Right forelimb (tissue), 1 donor: ENCODE data around the gene CALHM1.
"Not testable (repeated sequence)": the region's sequence is repeated elsewhere in the genome, so short reads cannot be mapped to it uniquely, and the experiment has no call there.

Source experiments
- DNase-seq: peaks from one replicate; pipeline ENCODE4 v3.0.0-alpha.2; 2018

The CALHM1 gene

DNA sequence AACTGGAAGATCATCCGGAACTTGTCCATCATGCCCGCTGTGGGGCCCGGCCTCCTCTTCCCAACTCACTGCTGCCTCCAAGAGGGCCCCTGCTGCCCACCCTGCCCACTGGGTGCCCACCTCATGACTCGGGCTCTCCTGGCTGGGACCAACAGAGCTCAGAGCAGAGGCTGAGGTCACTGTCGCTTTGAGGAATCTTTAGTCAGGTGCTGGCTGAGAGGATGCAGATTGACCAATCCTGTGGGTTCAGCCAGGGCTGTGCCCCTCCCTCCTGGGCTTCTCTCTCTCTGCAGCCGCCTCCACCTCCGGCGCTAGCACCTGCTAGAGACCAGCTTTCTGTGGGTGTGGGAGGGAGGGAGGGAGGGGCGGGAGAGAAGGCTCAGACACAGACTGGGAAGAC is at the start of gene CALHM1:
Gene CALHM1 (minus strand): TSS at position 181 of the 400 bp plus-strand sequence. CDS start 149 bp downstream, at position 32.
- DNase-seq: no peak

DNA sequence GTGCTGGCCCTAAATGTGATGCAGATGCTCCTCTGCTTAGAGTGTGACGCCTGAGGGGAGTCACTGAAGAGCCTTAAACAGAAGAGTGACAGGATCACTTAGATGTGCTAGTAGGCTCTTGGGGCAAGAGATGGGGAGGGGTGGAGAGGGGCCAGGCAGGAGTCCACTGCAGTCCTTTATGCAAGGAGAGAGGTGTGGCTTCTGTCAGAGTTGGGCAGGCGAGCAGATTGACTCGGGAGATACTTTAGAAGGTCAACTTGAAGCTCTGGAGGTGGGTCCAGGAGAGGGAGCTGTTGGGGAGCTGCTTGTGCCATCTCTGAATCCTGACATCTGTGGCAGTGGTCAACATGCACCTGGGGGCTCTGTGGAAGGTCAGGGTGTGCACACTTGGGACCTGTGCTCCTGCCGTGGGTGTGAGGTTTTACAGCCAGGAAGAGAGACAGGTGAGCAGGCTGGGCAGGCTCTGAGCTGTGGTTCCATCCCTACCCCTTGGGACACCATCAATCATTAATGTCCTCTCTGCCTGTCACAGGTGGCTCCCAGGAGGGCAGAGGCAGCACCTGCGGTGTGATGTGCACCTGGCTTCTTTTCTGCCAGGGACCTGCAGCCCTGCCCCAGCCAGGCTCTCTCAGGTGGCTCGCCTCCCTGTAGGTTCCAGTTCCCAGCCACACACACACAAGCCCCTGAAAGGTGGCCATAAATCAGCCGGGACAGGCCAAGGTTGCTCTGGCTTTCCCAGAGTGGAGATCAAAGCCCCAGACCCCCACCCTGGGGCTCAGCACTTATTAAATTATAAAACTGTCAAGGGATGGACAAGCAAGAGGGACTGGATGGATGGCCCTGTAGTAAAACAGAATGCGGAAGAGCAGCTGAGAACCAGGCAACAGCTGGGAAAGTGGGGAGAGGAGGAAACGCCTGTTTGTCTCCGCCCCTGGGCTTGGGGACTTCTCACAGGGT is 48.8 kb upstream of the CALHM1 start:
- DNase-seq: no peak

GRCh38 chr10:103506061-103506460 is 47.4 kb upstream of the CALHM1 start:
- DNase-seq: no peak

- DNase-seq: peak; percentile 30
Observed at GRCh38 chr10:103504181-103504783, 45.6 kb upstream of the CALHM1 start.

DNA sequence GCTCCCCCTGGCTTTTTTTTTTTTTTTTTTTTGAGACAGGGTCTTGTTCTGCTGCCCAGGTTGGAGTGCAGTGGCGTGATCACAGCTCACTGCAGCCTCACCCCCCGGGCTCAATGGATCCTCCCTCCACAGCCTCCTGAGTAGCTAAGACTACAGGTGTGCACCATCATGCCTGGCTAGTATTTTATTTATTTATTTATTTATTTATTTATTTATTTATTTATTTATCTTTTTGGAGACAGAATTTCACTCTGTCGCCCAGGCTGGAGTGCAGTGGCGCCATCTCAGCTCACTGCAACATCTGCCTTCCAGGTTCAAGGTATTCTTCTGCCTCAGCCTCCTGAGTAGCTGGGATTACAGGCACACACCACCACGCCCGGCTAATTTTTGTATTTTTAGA is 45.1 kb upstream of the CALHM1 start:
- DNase-seq: not testable (repeated sequence)

DNA sequence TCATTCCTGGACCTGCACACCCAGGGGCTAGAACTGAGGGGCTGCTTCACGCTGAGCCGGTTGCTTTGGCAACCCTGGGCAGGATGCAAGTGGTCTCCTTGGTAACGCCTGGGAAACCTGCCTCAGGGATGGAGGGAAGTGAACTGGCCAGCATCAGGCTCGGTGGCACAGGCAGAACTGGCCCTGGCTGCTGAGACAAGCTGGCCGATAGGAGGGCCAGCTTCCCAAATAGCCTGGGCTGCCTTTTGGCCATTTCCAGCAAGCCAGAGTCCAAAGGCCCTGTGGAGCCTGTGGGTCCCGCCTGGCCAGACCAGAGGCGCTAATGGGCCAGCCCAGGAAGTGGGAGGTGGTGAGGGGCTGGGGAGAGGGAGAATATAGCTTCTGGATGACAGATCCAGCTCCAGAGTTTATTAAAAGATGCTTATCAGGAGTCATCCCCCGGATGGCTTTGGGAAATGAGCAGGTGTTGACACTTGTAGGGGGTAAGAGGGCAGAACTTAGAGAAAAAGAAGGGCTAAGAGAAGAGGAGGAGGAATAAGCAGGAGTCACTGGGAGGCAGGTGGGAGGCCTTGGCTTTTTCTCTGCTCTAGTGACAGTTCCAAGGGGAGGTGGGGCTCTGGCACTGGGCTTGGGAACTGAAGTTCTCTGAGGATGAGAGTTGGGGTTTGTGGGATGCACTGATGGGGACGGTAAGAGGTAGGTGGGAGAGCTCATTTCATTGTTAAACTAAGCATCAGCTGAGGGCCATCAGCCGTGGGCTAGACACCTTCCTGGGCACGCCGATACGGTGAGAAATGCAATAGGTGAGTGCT is 44.4 kb upstream of the CALHM1 start:
- peak; percentile 17 for DNase-seq

DNA sequence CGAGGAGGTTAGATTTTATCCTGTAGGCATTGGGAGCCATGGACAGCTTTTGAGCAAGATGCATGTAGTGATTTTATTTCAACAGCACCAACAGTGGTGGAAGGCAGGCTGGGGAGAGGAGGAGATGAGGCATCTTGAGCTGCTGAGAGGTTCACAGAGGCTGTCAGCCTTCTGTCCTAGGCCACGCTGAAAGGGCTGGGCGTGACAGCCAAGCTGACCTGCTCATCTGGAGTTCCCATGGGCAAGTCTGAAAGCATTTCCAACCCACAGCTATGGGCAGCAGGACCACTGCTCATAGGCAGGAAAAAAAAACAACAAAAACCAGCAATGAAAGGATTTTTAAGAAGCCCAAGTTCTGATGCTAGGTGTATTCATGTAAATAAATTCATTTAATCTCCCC is 42.5 kb upstream of the CALHM1 start:
- DNase-seq: peak; percentile 16

DNA sequence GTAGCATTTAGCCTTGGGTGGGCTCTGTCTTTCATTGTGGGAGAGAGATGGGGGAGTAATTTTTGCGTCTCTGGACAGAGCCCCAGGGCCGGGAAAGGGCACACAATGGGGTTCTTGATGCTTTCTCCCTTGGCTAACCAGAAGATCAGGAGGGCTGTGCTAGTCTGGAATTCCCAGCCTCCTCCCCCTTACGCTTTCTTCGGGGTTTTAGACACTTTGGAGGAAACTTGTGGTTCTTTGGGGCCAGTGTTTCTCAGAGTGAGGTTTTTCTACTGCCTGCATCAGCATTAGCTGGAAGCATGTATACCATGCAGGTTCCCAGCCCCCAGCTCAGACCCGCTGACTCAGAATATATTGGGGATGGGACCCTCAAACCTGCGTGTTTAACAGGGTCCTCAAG is 41.8 kb upstream of the CALHM1 start:
- DNase-seq: peak; percentile 31

DNA sequence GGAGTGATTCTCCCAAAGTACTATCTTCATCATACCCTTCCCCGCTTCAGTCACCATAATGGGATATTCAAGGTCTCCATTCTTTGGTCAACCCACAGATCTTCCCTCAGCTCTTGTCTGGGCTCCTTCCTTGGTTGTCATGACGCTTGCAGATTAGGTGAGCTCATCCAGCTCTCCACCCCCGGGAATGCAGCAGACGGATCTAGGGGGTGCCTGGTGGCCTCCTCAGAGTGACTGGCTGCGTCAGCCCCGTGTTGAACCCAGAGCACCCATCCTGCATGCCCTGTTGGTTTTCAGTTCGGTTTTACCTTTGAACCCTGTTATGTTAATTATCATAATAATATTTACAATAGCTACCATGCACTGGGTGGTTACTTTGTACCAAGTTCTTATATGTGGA is 41.2 kb upstream of the CALHM1 start:
- DNase-seq: peak; percentile 10

- no peak for DNase-seq
Observed at GRCh38 chr10:103498936-103499638, 40.4 kb upstream of the CALHM1 start.

GRCh38 chr10:103497161-103497915 is 38.6 kb upstream of the CALHM1 start:
- DNase-seq: no peak

GRCh38 chr10:103495321-103495720 is 36.6 kb upstream of the CALHM1 start:
- no peak for DNase-seq

DNA sequence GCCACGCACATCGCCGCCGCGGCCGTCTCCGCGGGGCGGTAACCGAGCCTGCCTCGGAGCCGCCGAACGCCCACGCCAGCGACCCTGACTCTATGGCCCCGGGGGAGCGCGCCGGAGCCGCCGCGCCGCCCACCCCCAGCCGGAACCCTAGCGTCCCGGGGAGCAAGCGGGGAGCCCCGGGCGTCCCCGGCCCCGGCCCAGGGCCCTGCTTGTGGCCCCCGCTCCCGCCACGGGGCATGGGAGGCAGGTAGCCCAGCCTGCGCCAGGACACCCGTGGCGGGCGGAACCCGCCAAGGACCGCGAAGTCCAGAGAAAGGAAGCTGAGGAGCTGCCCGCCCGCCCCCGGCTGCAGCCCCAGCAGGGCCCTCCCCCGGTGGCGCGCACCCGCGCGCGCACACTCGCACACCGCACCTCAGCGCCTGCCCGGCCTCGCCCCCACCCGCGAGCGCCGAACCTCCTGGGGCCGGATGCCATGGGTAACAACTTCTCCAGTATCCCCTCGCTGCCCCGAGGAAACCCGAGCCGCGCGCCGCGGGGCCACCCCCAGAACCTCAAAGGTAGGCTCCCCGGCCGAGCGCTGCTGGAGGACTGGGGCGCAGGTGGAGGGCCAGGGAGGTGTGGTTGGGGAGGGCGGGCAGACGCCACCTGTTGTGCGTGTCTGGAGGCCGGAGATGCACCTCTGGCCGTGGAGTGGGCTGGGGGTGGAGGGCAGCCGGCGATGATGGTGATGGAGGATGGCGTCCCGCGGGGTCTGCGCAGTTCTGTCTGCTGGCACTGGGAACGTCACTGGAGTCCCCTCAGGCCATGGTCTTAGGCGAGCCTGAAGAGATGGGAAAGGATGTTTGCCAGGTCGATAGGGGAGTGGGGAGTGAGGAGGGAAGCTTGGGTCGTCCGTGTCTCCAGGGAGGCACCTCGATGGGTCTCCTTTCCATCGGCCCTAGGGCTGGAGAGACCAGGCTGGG is 35.5 kb upstream of the CALHM1 start:
- no peak for DNase-seq

DNA sequence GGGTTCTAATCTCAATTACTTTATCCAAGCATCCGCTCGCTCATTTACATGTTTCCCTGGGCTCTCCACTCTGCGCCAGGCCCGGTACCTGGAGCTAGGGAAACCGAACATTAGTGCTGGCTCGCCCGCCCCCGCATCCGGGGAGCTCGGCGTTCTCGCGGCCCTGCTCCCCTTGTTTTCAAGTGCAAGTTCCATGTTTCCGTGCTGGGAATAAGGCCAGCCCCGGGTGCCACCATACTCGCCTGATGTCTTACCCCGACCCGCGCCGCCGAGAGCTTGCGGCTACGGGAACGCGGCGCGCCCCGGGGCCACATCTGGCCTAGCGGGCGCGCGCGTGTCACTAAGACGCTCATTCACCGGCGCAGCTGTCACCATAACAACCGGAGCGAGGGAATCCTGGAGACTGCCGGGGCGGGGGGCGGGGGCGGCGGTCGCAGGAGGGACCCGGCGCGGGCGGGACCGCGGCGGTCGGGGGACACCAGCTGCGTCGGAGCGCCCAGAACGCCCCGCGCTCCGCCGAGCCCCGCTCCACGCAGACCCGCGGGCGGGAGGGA is 34.7 kb upstream of the CALHM1 start, which contains the start of gene NEURL1:
Gene NEURL1 (plus strand): TSS at position 344 of the 554 bp plus-strand sequence. CDS start 683 bp downstream, outside the sequence.
- DNase-seq: peak; percentile 63

GRCh38 chr10:103492655-103493261 is 34.1 kb upstream of the CALHM1 start:
- DNase-seq: no peak

- no peak for DNase-seq
Observed at GRCh38 chr10:103491729-103492364, 33.1 kb upstream of the CALHM1 start.

GRCh38 chr10:103490986-103491314 is 32.2 kb upstream of the CALHM1 start:
- DNase-seq: no peak

DNA sequence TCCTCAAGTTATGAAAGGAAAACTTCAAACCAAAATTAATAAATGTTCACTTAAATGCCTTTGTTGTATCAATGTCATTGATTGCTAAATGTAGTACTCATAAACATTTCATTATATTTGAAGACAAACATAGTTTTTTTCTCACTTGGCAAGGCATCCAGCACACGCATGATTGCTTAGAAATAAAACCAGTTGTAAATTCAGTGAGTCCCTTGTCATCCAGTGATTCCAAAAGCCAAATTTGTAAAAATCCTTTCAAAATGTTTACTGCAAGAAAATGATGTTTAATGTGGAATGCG is 28.7 kb upstream of the CALHM1 start:
- no peak for DNase-seq

- not testable (repeated sequence) for DNase-seq
Observed at GRCh38 chr10:103486635-103487409, 28.1 kb upstream of the CALHM1 start.
